ENCODE data around the gene ANGEL1. TPM values are rescaled to one million over a fixed set of nuclear protein-coding genes. Genes with fewer than 3 reads are reported as not detected.

Gene ANGEL1
- total and polyA plus RNA-seq, 2 donors (not counting 1 experiment from before 2014, with no cell fraction given), result 13.1 to 27.3 TPM

DNA sequence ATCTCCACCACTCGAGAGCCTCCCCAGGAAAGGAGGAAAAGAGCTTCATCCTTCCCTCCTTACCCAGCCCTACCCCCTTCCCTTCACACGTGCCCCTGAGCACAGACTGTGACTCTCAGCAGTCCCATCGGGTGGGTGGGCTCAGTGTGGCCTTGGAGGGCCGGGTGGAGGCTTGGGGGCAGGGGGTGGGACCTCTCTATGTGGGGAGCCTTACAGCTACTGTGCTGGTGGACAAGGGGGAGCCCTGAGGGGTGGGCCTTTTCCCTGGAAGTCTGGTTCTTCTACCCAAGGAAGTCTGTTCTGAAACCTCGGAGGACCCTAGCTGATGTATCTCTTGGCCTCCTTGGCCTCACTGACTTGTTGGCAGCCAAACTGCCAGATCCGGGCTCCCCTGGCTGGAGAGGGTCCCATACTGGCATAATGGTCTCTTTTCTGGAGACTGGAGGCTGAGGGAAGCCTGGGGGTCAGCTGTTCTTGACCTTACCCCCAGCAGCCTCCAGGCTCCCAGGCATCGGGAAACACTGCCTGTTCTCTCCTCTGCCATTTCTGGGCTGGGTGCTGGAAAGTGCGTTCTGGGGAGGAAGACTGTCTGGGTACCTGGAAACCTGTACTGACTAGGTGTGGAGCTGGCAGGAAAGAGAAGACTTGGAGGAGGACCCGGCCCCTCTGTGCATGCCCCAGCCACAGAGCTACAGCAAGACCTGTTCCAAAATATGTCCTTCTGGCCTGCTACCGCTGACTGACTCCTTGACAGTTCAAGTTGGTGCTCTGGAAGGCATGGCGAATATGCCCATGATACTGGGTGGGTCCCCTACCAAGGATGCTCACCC is 43.8 kb downstream of the ANGEL1 start:
- WGBS (ENCODE audit: insufficient coverage), result 75% methylated on average over 9 of the region's 11 CpGs
- Histone ChIP-seq H3K4me1 (ENCODE audit: control insufficient read depth in 2 of 2, insufficient read depth in 2 of 2, low read length in 2 of 2) (peaks cover 16% of the 10 kb centered on the region in 2 donors), H3K9me3 (ENCODE audit: control extremely low read depth in 1 of 3, control insufficient read depth in 2 of 3, insufficient read depth in 1 of 3, low read length in 2 of 3) (no peaks in the 10 kb centered on the region), H3K4me3 (ENCODE audit: control extremely low read depth in 1 of 5, extremely low read depth in 1 of 5, insufficient read depth in 1 of 5, low read depth in 2 of 5, low read length in 4 of 5) (peak overlapping the region in 1 of 5 experiments; percentile 2), H3K79me2 (ENCODE audit: control insufficient read depth, insufficient read depth, low read length) (no peaks in the 10 kb centered on the region), H3K4me2 (replicated peaks; ENCODE audit: low read depth, low read length, poor library complexity, severe bottlenecking) (peak overlapping the region; percentile 71), H3K36me3 (replicated peaks in 1 of 2; ENCODE audit: control extremely low read depth in 1 of 2, control insufficient read depth in 1 of 2, extremely low read depth in 1 of 2, insufficient read depth in 2 of 2, low read length in 1 of 2) (no peaks in the 10 kb centered on the region), H4K20me1 (ENCODE audit: control insufficient read depth, insufficient read depth, low read length, poor library complexity, severe bottlenecking) (no peaks in the 10 kb centered on the region), H3K27me3 (replicated peaks in 1 of 4; ENCODE audit: control extremely low read depth in 1 of 4, control insufficient read depth in 3 of 4, insufficient read depth in 4 of 4, low read length in 3 of 4) (peaks cover 0 to 11% (median 2%) of the 10 kb centered on the region in 4 experiments), H3K27ac (ENCODE audit: low read length in 2 of 2) (peak overlapping the region in 1 of 2 donors; percentile 83), H3K9ac (ENCODE audit: low read length) (peak overlapping the region; percentile 34), H2AFZ (ENCODE audit: insufficient read depth, low read depth, low read length, poor library complexity, severe bottlenecking) (peak overlapping the region; percentile 60)
- CTCF ChIA-PET, result interaction anchor here (0.8 to 1.5 kb wide), 3 partner anchors 11 to 14 kb away, joined by 3 to 4 read pairs (median 4); no protein-coding TSS in a partner anchor
- Mint-ChIP-seq H3K4me1 (peaks cover 14% of the 10 kb centered on the region), H3K4me3 (peak overlapping the region; percentile 61), H3K27ac (no peak overlapping the region), H3K27me3 (peaks cover 8% of the 10 kb centered on the region), H3K9me3 (ENCODE audit: insufficient read depth) (no peaks in the 10 kb centered on the region)
- intact Hi-C loops (cut with micrococcal nuclease), result no loop called here
- no peak for DNase-seq
- TF ChIP-seq, protein P1, sequence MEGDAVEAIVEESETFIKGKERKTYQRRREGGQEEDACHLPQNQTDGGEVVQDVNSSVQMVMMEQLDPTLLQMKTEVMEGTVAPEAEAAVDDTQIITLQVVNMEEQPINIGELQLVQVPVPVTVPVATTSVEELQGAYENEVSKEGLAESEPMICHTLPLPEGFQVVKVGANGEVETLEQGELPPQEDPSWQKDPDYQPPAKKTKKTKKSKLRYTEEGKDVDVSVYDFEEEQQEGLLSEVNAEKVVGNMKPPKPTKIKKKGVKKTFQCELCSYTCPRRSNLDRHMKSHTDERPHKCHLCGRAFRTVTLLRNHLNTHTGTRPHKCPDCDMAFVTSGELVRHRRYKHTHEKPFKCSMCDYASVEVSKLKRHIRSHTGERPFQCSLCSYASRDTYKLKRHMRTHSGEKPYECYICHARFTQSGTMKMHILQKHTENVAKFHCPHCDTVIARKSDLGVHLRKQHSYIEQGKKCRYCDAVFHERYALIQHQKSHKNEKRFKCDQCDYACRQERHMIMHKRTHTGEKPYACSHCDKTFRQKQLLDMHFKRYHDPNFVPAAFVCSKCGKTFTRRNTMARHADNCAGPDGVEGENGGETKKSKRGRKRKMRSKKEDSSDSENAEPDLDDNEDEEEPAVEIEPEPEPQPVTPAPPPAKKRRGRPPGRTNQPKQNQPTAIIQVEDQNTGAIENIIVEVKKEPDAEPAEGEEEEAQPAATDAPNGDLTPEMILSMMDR (IDR thresholded peaks at IDR 0.05), result no peak
- TF ChIP-seq EZH2 (IDR thresholded peaks at IDR 0.05; ENCODE audit: borderline replicate concordance, insufficient read depth, low read depth, low read length, poor library complexity, severe bottlenecking), result no peak
- no peak for ATAC-seq (ENCODE audit: low read depth)
- POLR2A ChIA-PET, result interaction anchor here (1.4 kb wide), 1 partner anchor 44 kb away, joined by 3 read pairs; the partner anchor contains the start of gene ANGEL1

Measured in B cell (primary cell).